ENCODE measurements around the gene TRIM25. TPM values are rescaled to one million over a fixed set of nuclear protein-coding genes. Genes with fewer than 3 reads are reported as not detected.

The TRIM25 gene
- total and polyA plus RNA-seq, 3 experiments from 2014 or later, result 7.6 to 49.2 (median 47.6) TPM

GRCh38 chr17:56933151-56933745, 19.4 kb upstream of the TRIM25 start:
- H3K4me3 Mint-ChIP-seq, result no peak overlapping the region

DNA sequence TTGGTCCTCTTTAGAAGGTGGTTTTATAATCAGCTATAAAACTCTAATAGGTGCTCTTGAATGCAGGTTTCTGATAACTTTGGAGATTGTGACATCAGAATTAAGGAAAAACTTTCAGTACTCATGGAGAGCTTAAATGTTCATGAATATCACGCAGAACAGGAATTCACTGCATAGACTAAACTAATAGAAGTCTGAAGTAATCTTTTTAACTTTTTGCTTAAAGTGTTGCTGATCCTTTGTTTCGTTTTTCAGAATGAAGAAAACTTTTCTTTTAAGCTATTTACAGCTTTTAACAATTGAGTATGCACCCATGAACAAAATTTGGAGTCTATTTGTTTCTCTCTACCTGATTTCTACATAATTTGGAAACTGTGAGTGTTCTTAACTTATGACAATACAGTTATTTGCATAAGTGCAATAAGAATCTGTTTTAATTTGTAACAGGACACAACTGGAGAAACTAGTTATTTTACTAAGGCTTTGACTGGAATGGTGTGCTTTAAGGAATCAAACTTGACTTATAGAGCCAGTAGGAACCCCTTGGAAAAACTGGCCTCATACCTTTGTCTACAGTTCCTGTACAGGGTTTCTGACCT, 17.0 kb upstream of the TRIM25 start:
- POLR2A ChIA-PET, result no interaction called here
- Mint-ChIP-seq H3K9me3 (peaks cover 0 to 14% (median 3%) of the 10 kb centered on the region in 5 donors), H3K27me3 (peaks cover 0 to 3% of the 10 kb centered on the region in 2 donors), H3K27ac (no peak overlapping the region), H3K4me1 (no peaks in the 10 kb centered on the region), H3K36me3 (peaks cover 7 to 21% (median 12%) of the 10 kb centered on the region in 3 donors), H3K4me3 (no peak overlapping the region)
- Histone ChIP-seq H3K4me1 (ENCODE audit: insufficient read depth, low read length) (no peaks in the 10 kb centered on the region), H3K27ac (ENCODE audit: low read depth, low read length) (no peak overlapping the region), H3K27me3 (ENCODE audit: insufficient read depth, low read length, poor library complexity, severe bottlenecking) (no peaks in the 10 kb centered on the region), H3K9me3 (ENCODE audit: low read length) (no peaks in the 10 kb centered on the region), H3K4me3 (ENCODE audit: low read length) (no peak overlapping the region), H3K36me3 (ENCODE audit: insufficient read depth, low read length) (peaks cover 6% of the 10 kb centered on the region)
- DNase-seq, result no peak
- CTCF ChIA-PET, result no interaction called here

More at GRCh38 chr17:56933151-56933745, 19.4 kb upstream of the TRIM25 start:
- no peaks in the 10 kb centered on the region for H3K27me3 ChIP-seq (ENCODE audit: insufficient read depth, low read length, poor library complexity, severe bottlenecking)
- H3K9me3 ChIP-seq (ENCODE audit: low read length), result no peaks in the 10 kb centered on the region
- peak overlapping the region in 1 of 8 donors; percentile 34 for H3K27ac Mint-ChIP-seq
- H3K27me3 Mint-ChIP-seq, result no peaks in the 10 kb centered on the region
- no peak for DNase-seq
- no peaks in the 10 kb centered on the region for H3K4me1 ChIP-seq (ENCODE audit: insufficient read depth, low read length)
- H3K36me3 Mint-ChIP-seq, result peaks cover 22 to 44% (median 23%) of the 10 kb centered on the region in 3 donors
- no peak overlapping the region for H3K27ac ChIP-seq (ENCODE audit: low read depth, low read length)
- H3K4me3 ChIP-seq (ENCODE audit: low read length), result no peak overlapping the region
- ChIA-PET POLR2A (no interaction called here), CTCF (interaction anchor here (1.0 kb wide), 1 partner anchor 113 kb away, joined by 3 read pairs; no protein-coding TSS in a partner anchor)
- H3K36me3 ChIP-seq (ENCODE audit: insufficient read depth, low read length), result peaks cover 17% of the 10 kb centered on the region
- no peaks in the 10 kb centered on the region for H3K4me1 Mint-ChIP-seq
- H3K9me3 Mint-ChIP-seq, result peaks cover 0 to 14% (median 3%) of the 10 kb centered on the region in 5 donors

DNA sequence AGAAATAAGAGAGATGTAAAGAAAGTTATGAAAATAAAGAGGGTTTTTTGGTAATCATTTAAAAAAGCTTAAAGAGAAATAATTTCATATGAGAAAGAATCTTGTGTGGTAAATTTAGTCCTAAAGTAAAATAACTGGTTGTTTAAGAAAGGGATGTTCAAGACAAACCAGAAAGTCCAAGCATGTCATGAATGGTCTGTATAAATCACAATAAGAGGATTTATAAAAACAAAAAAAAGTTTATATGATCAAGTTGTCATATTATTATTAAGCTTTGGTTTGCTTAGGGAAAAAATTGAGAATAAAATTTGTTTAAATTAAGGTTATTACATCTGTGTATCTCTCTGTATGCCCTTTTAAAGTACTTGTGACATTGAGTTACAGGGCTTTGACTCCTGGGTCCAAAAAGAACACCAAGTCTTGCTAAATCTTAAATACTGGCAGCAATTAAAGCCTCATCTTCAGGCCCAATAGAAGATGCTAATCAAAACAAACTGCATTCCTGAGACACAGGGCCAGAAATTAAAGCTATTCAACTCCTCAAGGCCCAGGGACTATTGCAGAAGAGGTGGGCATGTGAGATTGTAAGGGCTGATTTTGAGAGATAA, 15.6 kb upstream of the TRIM25 start:
- Histone ChIP-seq H3K4me3 (ENCODE audit: low read length) (no peak overlapping the region), H3K27ac (ENCODE audit: low read depth, low read length) (no peak overlapping the region), H3K9me3 (ENCODE audit: low read length) (no peaks in the 10 kb centered on the region), H3K4me1 (ENCODE audit: insufficient read depth, low read length) (no peaks in the 10 kb centered on the region), H3K27me3 (ENCODE audit: insufficient read depth, low read length, poor library complexity, severe bottlenecking) (no peaks in the 10 kb centered on the region), H3K36me3 (ENCODE audit: insufficient read depth, low read length) (no peaks in the 10 kb centered on the region)
- POLR2A ChIA-PET, result no interaction called here
- Mint-ChIP-seq H3K27ac (no peak overlapping the region), H3K27me3 (peaks cover 0 to 3% of the 10 kb centered on the region in 2 donors), H3K4me1 (no peaks in the 10 kb centered on the region), H3K9me3 (peaks cover 0 to 14% (median 3%) of the 10 kb centered on the region in 5 donors), H3K36me3 (peaks cover 5 to 12% (median 11%) of the 10 kb centered on the region in 3 donors), H3K4me3 (no peak overlapping the region)
- DNase-seq, result no peak
- CTCF ChIA-PET, result no interaction called here

GRCh38 chr17:56928586-56928985, 14.7 kb upstream of the TRIM25 start:
- POLR2A ChIA-PET, result no interaction called here
- Mint-ChIP-seq H3K9me3 (peaks cover 0 to 14% (median 3%) of the 10 kb centered on the region in 5 donors), H3K4me3 (no peak overlapping the region), H3K36me3 (peaks cover 0 to 12% (median 3%) of the 10 kb centered on the region in 3 donors), H3K27ac (no peak overlapping the region), H3K27me3 (peaks cover 0 to 3% of the 10 kb centered on the region in 2 donors), H3K4me1 (no peaks in the 10 kb centered on the region)
- Histone ChIP-seq H3K27me3 (ENCODE audit: insufficient read depth, low read length, poor library complexity, severe bottlenecking) (no peaks in the 10 kb centered on the region), H3K4me3 (ENCODE audit: low read length) (no peak overlapping the region), H3K9me3 (ENCODE audit: low read length) (no peaks in the 10 kb centered on the region), H3K36me3 (ENCODE audit: insufficient read depth, low read length) (no peaks in the 10 kb centered on the region), H3K4me1 (ENCODE audit: insufficient read depth, low read length) (no peaks in the 10 kb centered on the region), H3K27ac (ENCODE audit: low read depth, low read length) (no peak overlapping the region)
- no peak for DNase-seq
- CTCF ChIA-PET, result no interaction called here

DNA sequence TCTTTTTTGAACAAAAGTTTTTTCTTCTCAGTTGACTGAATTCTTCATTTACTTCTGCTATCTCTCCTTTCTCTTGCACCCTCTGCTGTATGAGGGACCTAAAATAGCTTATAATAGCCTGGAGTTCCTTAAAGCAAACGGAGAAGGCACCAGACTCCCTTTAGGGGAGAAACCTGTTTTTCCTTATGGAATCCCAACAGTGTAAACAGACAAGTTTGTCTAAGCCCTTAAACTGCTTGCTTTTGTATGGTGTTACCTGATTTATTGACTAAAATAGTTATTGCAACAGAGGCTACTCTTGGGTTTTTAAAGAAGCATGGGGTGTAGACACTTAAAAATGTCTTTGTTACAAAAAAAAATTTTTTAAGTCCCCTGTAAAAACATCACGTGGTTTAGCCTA, 12.9 kb upstream of the TRIM25 start:
- H3K36me3 ChIP-seq (ENCODE audit: insufficient read depth, low read length), result no peaks in the 10 kb centered on the region
- H3K27me3 Mint-ChIP-seq, result peaks cover 0 to 3% of the 10 kb centered on the region in 2 donors
- POLR2A ChIA-PET, result no interaction called here

GRCh38 chr17:56926270-56926669, 12.4 kb upstream of the TRIM25 start:
- POLR2A ChIA-PET, result no interaction called here
- no peaks in the 10 kb centered on the region for H3K4me1 Mint-ChIP-seq
- Histone ChIP-seq H3K36me3 (ENCODE audit: insufficient read depth, low read length) (no peaks in the 10 kb centered on the region), H3K9me3 (ENCODE audit: low read length) (no peaks in the 10 kb centered on the region), H3K27ac (ENCODE audit: low read depth, low read length) (no peak overlapping the region), H3K27me3 (ENCODE audit: insufficient read depth, low read length, poor library complexity, severe bottlenecking) (no peaks in the 10 kb centered on the region), H3K4me3 (ENCODE audit: low read length) (no peak overlapping the region), H3K4me1 (ENCODE audit: insufficient read depth, low read length) (no peaks in the 10 kb centered on the region)
- CTCF ChIA-PET, result interaction anchor here (1.7 kb wide), 1 partner anchor 13 kb away, joined by 3 read pairs; no protein-coding TSS in a partner anchor
- H3K27me3 Mint-ChIP-seq, result peaks cover 0 to 3% of the 10 kb centered on the region in 2 donors
- DNase-seq, result no peak
- H3K27ac Mint-ChIP-seq, result no peak overlapping the region
- peaks cover 0 to 12% (median 0%) of the 10 kb centered on the region in 3 donors for H3K36me3 Mint-ChIP-seq
- peaks cover 0 to 14% (median 3%) of the 10 kb centered on the region in 5 donors for H3K9me3 Mint-ChIP-seq
- no peak overlapping the region for H3K4me3 Mint-ChIP-seq

More for the DNA sequence above, 12.9 kb upstream of the TRIM25 start:
- CTCF ChIA-PET, result interaction anchor here (1.7 kb wide), 1 partner anchor 13 kb away, joined by 3 read pairs; no protein-coding TSS in a partner anchor
- Histone ChIP-seq H3K4me1 (ENCODE audit: insufficient read depth, low read length) (no peaks in the 10 kb centered on the region), H3K27ac (ENCODE audit: low read depth, low read length) (no peak overlapping the region), H3K9me3 (ENCODE audit: low read length) (no peaks in the 10 kb centered on the region), H3K27me3 (ENCODE audit: insufficient read depth, low read length, poor library complexity, severe bottlenecking) (no peaks in the 10 kb centered on the region), H3K4me3 (ENCODE audit: low read length) (no peak overlapping the region)
- H3K4me3 Mint-ChIP-seq, result no peak overlapping the region
- no peaks in the 10 kb centered on the region for H3K4me1 Mint-ChIP-seq
- peaks cover 0 to 12% (median 0%) of the 10 kb centered on the region in 3 donors for H3K36me3 Mint-ChIP-seq
- H3K9me3 Mint-ChIP-seq, result peaks cover 0 to 14% (median 3%) of the 10 kb centered on the region in 5 donors
- DNase-seq, result no peak
- H3K27ac Mint-ChIP-seq, result no peak overlapping the region

DNA sequence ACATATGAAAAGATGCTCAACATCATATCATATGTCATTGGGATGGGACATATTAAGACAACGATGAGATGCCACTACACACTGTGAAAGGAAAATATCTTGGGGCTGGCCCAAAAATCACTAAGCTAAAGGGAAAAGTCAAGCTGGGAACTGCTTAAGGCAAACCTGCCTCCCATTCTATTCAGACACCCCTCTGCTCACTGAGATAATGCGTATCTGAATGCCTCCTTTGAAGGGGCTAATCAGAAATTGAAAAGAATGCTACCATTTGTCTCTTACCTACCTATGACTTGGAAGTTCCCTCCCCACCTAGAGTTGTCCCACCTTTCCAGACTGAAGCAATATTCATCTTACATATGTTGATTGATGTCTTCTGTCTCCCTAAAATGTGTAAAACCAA, 11.2 kb upstream of the TRIM25 start:
- H3K36me3 ChIP-seq (ENCODE audit: insufficient read depth, low read length), result no peaks in the 10 kb centered on the region
- peak overlapping the region in 1 of 8 donors; percentile 31 for H3K27ac Mint-ChIP-seq
- no peak for DNase-seq
- POLR2A ChIA-PET, result no interaction called here
- H3K4me3 Mint-ChIP-seq, result no peak overlapping the region
- CTCF ChIA-PET, result interaction anchor here (1.7 kb wide), 1 partner anchor 14 kb away, joined by 3 read pairs; no protein-coding TSS in a partner anchor
- no peaks in the 10 kb centered on the region for H3K4me1 ChIP-seq (ENCODE audit: insufficient read depth, low read length)
- H3K27me3 Mint-ChIP-seq, result peaks cover 0 to 3% of the 10 kb centered on the region in 2 donors
- no peaks in the 10 kb centered on the region for H3K9me3 ChIP-seq (ENCODE audit: low read length)
- H3K4me1 Mint-ChIP-seq, result no peaks in the 10 kb centered on the region
- H3K27ac ChIP-seq (ENCODE audit: low read depth, low read length), result no peak overlapping the region
- H3K36me3 Mint-ChIP-seq, result peaks cover 0 to 4% (median 0%) of the 10 kb centered on the region in 3 donors
- H3K27me3 ChIP-seq (ENCODE audit: insufficient read depth, low read length, poor library complexity, severe bottlenecking), result no peaks in the 10 kb centered on the region
- peaks cover 0 to 6% (median 3%) of the 10 kb centered on the region in 5 donors for H3K9me3 Mint-ChIP-seq
- H3K4me3 ChIP-seq (ENCODE audit: low read length), result no peak overlapping the region

GRCh38 chr17:56919717-56920116, 5.9 kb upstream of the TRIM25 start:
- Mint-ChIP-seq H3K9me3 (peaks cover 0 to 9% (median 3%) of the 10 kb centered on the region in 5 donors), H3K4me3 (peak overlapping the region in 1 of 7 donors; percentile 11), H3K27me3 (no peaks in the 10 kb centered on the region), H3K27ac (no peak overlapping the region), H3K36me3 (peaks cover 0 to 6% (median 2%) of the 10 kb centered on the region in 3 donors), H3K4me1 (peaks cover 5 to 6% (median 6%) of the 10 kb centered on the region in 3 donors)
- Histone ChIP-seq H3K4me1 (ENCODE audit: insufficient read depth, low read length) (peaks cover 7% of the 10 kb centered on the region), H3K27me3 (ENCODE audit: insufficient read depth, low read length, poor library complexity, severe bottlenecking) (no peaks in the 10 kb centered on the region), H3K9me3 (ENCODE audit: low read length) (peaks cover 4% of the 10 kb centered on the region), H3K27ac (ENCODE audit: low read depth, low read length) (no peak overlapping the region), H3K36me3 (ENCODE audit: insufficient read depth, low read length) (no peaks in the 10 kb centered on the region), H3K4me3 (ENCODE audit: low read length) (no peak overlapping the region)
- CTCF ChIA-PET, result no interaction called here
- no peak for DNase-seq
- POLR2A ChIA-PET, result no interaction called here
